GM18498 (cell line): ENCODE measurements around the gene CGB7.
"Not testable (repeated sequence)": the region's sequence is repeated elsewhere in the genome, so short reads cannot be mapped to it uniquely, and the experiment has no call there.

Source experiments
- ATAC-seq: cut with Tn5 transposase; IDR thresholded peaks from one replicate; pipeline ENCODE4 v1.9.1; 2021; ENCODE audit warnings: mild to moderate bottlenecking, moderate library complexity; ENCODE audit not compliant: unreplicated experiment

Gene CGB7

GRCh38 chr19:49073514-49074378, 16.2 kb upstream of the CGB7 start:
- ATAC-seq: no peak

GRCh38 chr19:49071860-49072547, 14.5 kb upstream of the CGB7 start:
- ATAC-seq: no peak

- ATAC-seq: no peak
Measured at GRCh38 chr19:49070416-49070815, 12.9 kb upstream of the CGB7 start.

GRCh38 chr19:49069026-49069425, 11.5 kb upstream of the CGB7 start:
- ATAC-seq: no peak

- ATAC-seq: no peak
Measured at GRCh38 chr19:49067554-49067953, 10.0 kb upstream of the CGB7 start.

- ATAC-seq: no peak
Measured at GRCh38 chr19:49065905-49066512, 8.5 kb upstream of the CGB7 start.

GRCh38 chr19:49064768-49065611, 7.4 kb upstream of the CGB7 start, which contains the start of gene NTF4:
NTF4 (minus strand) TSS chr19:49064818; CDS start chr19:49061997, 2,821 bp downstream.
- ATAC-seq: no peak

- ATAC-seq: no peak
Measured at GRCh38 chr19:49064029-49064629, 6.6 kb upstream of the CGB7 start.

GRCh38 chr19:49061445-49061844, 3.9 kb upstream of the CGB7 start:
- ATAC-seq: no peak

GRCh38 chr19:49061000-49061399, 3.5 kb upstream of the CGB7 start:
- ATAC-seq: no peak

- no peak for ATAC-seq
Measured at GRCh38 chr19:49059053-49059452, 1.5 kb upstream of the CGB7 start.

- ATAC-seq: no peak
Measured at GRCh38 chr19:49058562-49058961, 1.0 kb upstream of the CGB7 start.

- ATAC-seq: not testable (repeated sequence)
Measured at GRCh38 chr19:49056902-49057596, 500 bp downstream of the CGB7 start.

- no peak for ATAC-seq
Measured at GRCh38 chr19:49056101-49056901, 1.2 kb downstream of the CGB7 start.

GRCh38 chr19:49050376-49051033, 7.0 kb downstream of the CGB7 start:
- ATAC-seq: not testable (repeated sequence)

- ATAC-seq: not testable (repeated sequence)
Measured at GRCh38 chr19:49049834-49050233, 7.7 kb downstream of the CGB7 start.

GRCh38 chr19:49049011-49049410, 8.5 kb downstream of the CGB7 start, which contains the start of gene CGB8:
CGB8 (minus strand) TSS chr19:49049111; CDS start chr19:49048739, 372 bp downstream.
- not testable (repeated sequence) for ATAC-seq

GRCh38 chr19:49043548-49043947, 14.0 kb downstream of the CGB7 start, which contains the start of gene CGB5:
CGB5 (plus strand) TSS chr19:49043848; CDS start chr19:49044210, 362 bp downstream.
- not testable (repeated sequence) for ATAC-seq
